Measurements from ENCODE around the gene RFX6. TPM values are rescaled to one million over a fixed set of nuclear protein-coding genes. Genes with fewer than 3 reads are reported as not detected.

RFX6 gene
- total RNA-seq, 2 donors from 2014 or later, result 0.22 to 1.2 TPM

- Histone ChIP-seq H3K9ac (ENCODE audit: extremely low read depth, low read length, poor library complexity, severe bottlenecking) (no peak overlapping the region), H3K4me1 (ENCODE audit: control insufficient read depth, insufficient read depth, low read length) (peaks cover 4% of the 10 kb centered on the region), H3K4me3 (ENCODE audit: low read length) (peak overlapping the region; percentile 79), H3K9me3 (ENCODE audit: control insufficient read depth, low read length) (peaks cover 6% of the 10 kb centered on the region), H3K27ac (ENCODE audit: low read depth, low read length) (no peak overlapping the region), H3K27me3 (ENCODE audit: control insufficient read depth, insufficient read depth, low read length, poor library complexity, severe bottlenecking) (peaks cover 74% of the 10 kb centered on the region), H3K36me3 (ENCODE audit: control insufficient read depth, insufficient read depth, low read length) (no peaks in the 10 kb centered on the region)
- Mint-ChIP-seq H3K27me3 (ENCODE audit: insufficient read depth) (peaks cover 55% of the 10 kb centered on the region), H3K9me3 (peaks cover 4% of the 10 kb centered on the region), H3K4me3 (peak overlapping the region; percentile 66), H3K27ac (no peak overlapping the region), H3K4me1 (peaks cover 9% of the 10 kb centered on the region), H3K36me3 (ENCODE audit: low read depth) (no peaks in the 10 kb centered on the region)
- peak; percentile 50 for DNase-seq
- 3 to 12% methylated on average over 5 to 10 of the region's 10 CpGs for WGBS, 2 experiments (ENCODE audit: insufficient coverage in 1 of 2, insufficient read length in 1 of 2)
- TF ChIP-seq CTCF (conservative IDR thresholded peaks at IDR 0.05), result peak; percentile 53
Observed at GRCh38 chr6:116877743-116878142, 701 bp downstream of the RFX6 start.

GRCh38 chr6:116881236-116881635 is 4.2 kb downstream of the RFX6 start:
- no peaks in the 10 kb centered on the region for H3K9me3 ChIP-seq (ENCODE audit: control insufficient read depth, low read length)
- Mint-ChIP-seq H3K4me1 (peaks cover 23% of the 10 kb centered on the region), H3K27me3 (ENCODE audit: insufficient read depth) (peaks cover 26% of the 10 kb centered on the region), H3K27ac (no peak overlapping the region), H3K4me3 (no peak overlapping the region), H3K36me3 (ENCODE audit: low read depth) (no peaks in the 10 kb centered on the region), H3K9me3 (no peaks in the 10 kb centered on the region)
- H3K36me3 ChIP-seq (ENCODE audit: control insufficient read depth, insufficient read depth, low read length), result no peaks in the 10 kb centered on the region
- no peak overlapping the region for H3K27ac ChIP-seq (ENCODE audit: low read depth, low read length)
- H3K4me3 ChIP-seq (ENCODE audit: low read length), result no peak overlapping the region
- peaks cover 4% of the 10 kb centered on the region for H3K4me1 ChIP-seq (ENCODE audit: control insufficient read depth, insufficient read depth, low read length)
- no peak for DNase-seq
- peaks cover 41% of the 10 kb centered on the region for H3K27me3 ChIP-seq (ENCODE audit: control insufficient read depth, insufficient read depth, low read length, poor library complexity, severe bottlenecking)
- TF ChIP-seq CTCF (conservative IDR thresholded peaks at IDR 0.05), result peak; percentile 55
- no peak overlapping the region for H3K9ac ChIP-seq (ENCODE audit: extremely low read depth, low read length, poor library complexity, severe bottlenecking)

- TF ChIP-seq CTCF (conservative IDR thresholded peaks at IDR 0.05), result no peak
- 73 to 87% methylated on average over 1 of the region's 1 CpG for WGBS, 2 experiments (ENCODE audit: insufficient coverage in 1 of 2, insufficient read length in 1 of 2)
- H3K4me1 Mint-ChIP-seq, result peaks cover 29% of the 10 kb centered on the region
- no peaks in the 10 kb centered on the region for H3K9me3 Mint-ChIP-seq
- H3K27me3 ChIP-seq (ENCODE audit: control insufficient read depth, insufficient read depth, low read length, poor library complexity, severe bottlenecking), result peaks cover 23% of the 10 kb centered on the region
- H3K4me1 ChIP-seq (ENCODE audit: control insufficient read depth, insufficient read depth, low read length), result no peaks in the 10 kb centered on the region
- no peaks in the 10 kb centered on the region for H3K36me3 Mint-ChIP-seq (ENCODE audit: low read depth)
- no peak overlapping the region for H3K27ac Mint-ChIP-seq
- H3K27me3 Mint-ChIP-seq (ENCODE audit: insufficient read depth), result peaks cover 9% of the 10 kb centered on the region
- no peak overlapping the region for H3K4me3 Mint-ChIP-seq
- H3K9ac ChIP-seq (ENCODE audit: extremely low read depth, low read length, poor library complexity, severe bottlenecking), result no peak overlapping the region
- no peaks in the 10 kb centered on the region for H3K9me3 ChIP-seq (ENCODE audit: control insufficient read depth, low read length)
- no peak for DNase-seq
- H3K36me3 ChIP-seq (ENCODE audit: control insufficient read depth, insufficient read depth, low read length), result no peaks in the 10 kb centered on the region
- no peak overlapping the region for H3K27ac ChIP-seq (ENCODE audit: low read depth, low read length)
- H3K4me3 ChIP-seq (ENCODE audit: low read length), result no peak overlapping the region
Observed at GRCh38 chr6:116883005-116883404, 6.0 kb downstream of the RFX6 start.
